ENCODE measurements around the gene MARK1.

- TF ChIP-seq, protein P1, sequence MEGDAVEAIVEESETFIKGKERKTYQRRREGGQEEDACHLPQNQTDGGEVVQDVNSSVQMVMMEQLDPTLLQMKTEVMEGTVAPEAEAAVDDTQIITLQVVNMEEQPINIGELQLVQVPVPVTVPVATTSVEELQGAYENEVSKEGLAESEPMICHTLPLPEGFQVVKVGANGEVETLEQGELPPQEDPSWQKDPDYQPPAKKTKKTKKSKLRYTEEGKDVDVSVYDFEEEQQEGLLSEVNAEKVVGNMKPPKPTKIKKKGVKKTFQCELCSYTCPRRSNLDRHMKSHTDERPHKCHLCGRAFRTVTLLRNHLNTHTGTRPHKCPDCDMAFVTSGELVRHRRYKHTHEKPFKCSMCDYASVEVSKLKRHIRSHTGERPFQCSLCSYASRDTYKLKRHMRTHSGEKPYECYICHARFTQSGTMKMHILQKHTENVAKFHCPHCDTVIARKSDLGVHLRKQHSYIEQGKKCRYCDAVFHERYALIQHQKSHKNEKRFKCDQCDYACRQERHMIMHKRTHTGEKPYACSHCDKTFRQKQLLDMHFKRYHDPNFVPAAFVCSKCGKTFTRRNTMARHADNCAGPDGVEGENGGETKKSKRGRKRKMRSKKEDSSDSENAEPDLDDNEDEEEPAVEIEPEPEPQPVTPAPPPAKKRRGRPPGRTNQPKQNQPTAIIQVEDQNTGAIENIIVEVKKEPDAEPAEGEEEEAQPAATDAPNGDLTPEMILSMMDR (IDR thresholded peaks at IDR 0.05; ENCODE audit: low read length) = no peak
- no peak for TF ChIP-seq EZH2 (optimal IDR thresholded peaks at IDR 0.05; ENCODE audit: low read depth, low read length)
These were observed 175.4 kb downstream of the MARK1 start for GRCh38 chr1:220703305-220703704.
